ENCODE data around the gene C17orf78. TPM values are rescaled to one million over a fixed set of nuclear protein-coding genes. Genes with fewer than 3 reads are reported as not detected.
A peak's percentile ranks its signal among the peaks of the same experiment; 100 is the strongest.

Gene C17orf78
- total RNA-seq, 1 experiment from 2014 or later: not detected

- H2AFZ ChIP-seq (ENCODE audit: low read depth, low read length, poor library complexity, severe bottlenecking): no peak overlapping the region
- H4K20me1 ChIP-seq (ENCODE audit: insufficient read depth): no peaks in the 10 kb centered on the region
- no peak overlapping the region for H3K27ac ChIP-seq (ENCODE audit: low read depth, low read length)
- H3K27me3 ChIP-seq (ENCODE audit: insufficient read depth, low read length): no peaks in the 10 kb centered on the region
- ATAC-seq (no peak), DNase-seq (ENCODE audit: low read depth, low spot score) (no peak)
- ChIA-PET POLR2A (no interaction called here), RAD21 (ENCODE audit: low non-redundant PET in 1 of 2, low total read pairs in 2 of 2, uncharacterized antibody in 2 of 2, unreplicated experiment in 2 of 2) (no interaction called here), CTCF (no interaction called here)
- intact Hi-C loops (cut with micrococcal nuclease): no loop called here
- BruUV-seq (replicated peaks): no TSS peak
- peaks cover 0 to 12% of the 10 kb centered on the region in 2 experiments; a peak in 2 of 4 replicates for H3K4me1 ChIP-seq (ENCODE audit: control insufficient read depth in 1 of 2, insufficient read depth in 2 of 2, low read length in 2 of 2)
- no peaks in the 10 kb centered on the region for H3K9me2 ChIP-seq (ENCODE audit: insufficient read depth)
- no peaks in the 10 kb centered on the region for H3K79me2 ChIP-seq (ENCODE audit: insufficient read depth, low read length)
- no peak overlapping the region for H3K4me2 ChIP-seq (ENCODE audit: low read length)
- H3K36me3 ChIP-seq (ENCODE audit: control insufficient read depth in 1 of 2, insufficient read depth in 2 of 2, low read length in 2 of 2): no peaks in the 10 kb centered on the region
- H3K9me3 ChIP-seq (ENCODE audit: control insufficient read depth in 1 of 2, insufficient read depth in 1 of 2, low read depth in 1 of 2, low read length in 2 of 2): no peaks in the 10 kb centered on the region
- no peak for TF ChIP-seq JUND (IDR thresholded peaks at IDR 0.05)
- TF ChIP-seq YY1 (IDR thresholded peaks at IDR 0.05; ENCODE audit: extremely low read depth, insufficient replicate concordance, low read depth, low read length): no peak
- no peak for TF ChIP-seq ATF3 (IDR thresholded peaks at IDR 0.05)
- no peak for TF ChIP-seq MAX (IDR thresholded peaks at IDR 0.05)
- TF ChIP-seq EGR1 (IDR thresholded peaks at IDR 0.05; ENCODE audit: low read depth): no peak
- no peak for TF ChIP-seq ZFX (IDR thresholded peaks at IDR 0.05)
- TF ChIP-seq FOSL1 (IDR thresholded peaks at IDR 0.05; ENCODE audit: low read depth): no peak
- TF ChIP-seq CEBPB (IDR thresholded peaks at IDR 0.05; ENCODE audit: low read depth): no peak
- no peak for TF ChIP-seq POLR2AphosphoS5 (IDR thresholded peaks at IDR 0.05; ENCODE audit: low read depth, low read length)
- no peak for TF ChIP-seq EZH2phosphoT487 (IDR thresholded peaks at IDR 0.05; ENCODE audit: borderline replicate concordance)
- no peak overlapping the region for H3K9ac ChIP-seq (ENCODE audit: low read length)
- no peak overlapping the region for H3K4me3 ChIP-seq (replicated peaks in 1 of 2; ENCODE audit: low read depth in 1 of 2, low read length in 2 of 2)
Observed at GRCh38 chr17:37393352-37393751, 17.6 kb downstream of the C17orf78 start.

GRCh38 chr17:37399265-37399803 is 23.5 kb downstream of the C17orf78 start:
- Histone ChIP-seq H3K4me1 (ENCODE audit: control insufficient read depth in 1 of 2, insufficient read depth in 2 of 2, low read length in 2 of 2) (peaks cover 6 to 18% of the 10 kb centered on the region in 2 experiments), H3K9me3 (ENCODE audit: control insufficient read depth in 1 of 2, insufficient read depth in 1 of 2, low read depth in 1 of 2, low read length in 2 of 2) (no peaks in the 10 kb centered on the region), H4K20me1 (ENCODE audit: insufficient read depth) (no peaks in the 10 kb centered on the region), H3K9ac (ENCODE audit: low read length) (no peak overlapping the region), H3K27ac (ENCODE audit: low read depth, low read length) (no peak overlapping the region), H3K27me3 (ENCODE audit: insufficient read depth, low read length) (no peaks in the 10 kb centered on the region), H2AFZ (ENCODE audit: low read depth, low read length, poor library complexity, severe bottlenecking) (no peak overlapping the region), H3K4me3 (replicated peaks in 1 of 2; ENCODE audit: low read depth in 1 of 2, low read length in 2 of 2) (no peak overlapping the region), H3K9me2 (ENCODE audit: insufficient read depth) (no peaks in the 10 kb centered on the region), H3K79me2 (ENCODE audit: insufficient read depth, low read length) (no peaks in the 10 kb centered on the region), H3K36me3 (ENCODE audit: control insufficient read depth in 1 of 2, insufficient read depth in 2 of 2, low read length in 2 of 2) (no peaks in the 10 kb centered on the region), H3K4me2 (ENCODE audit: low read length) (peak overlapping the region; percentile 13; the same call in 1 of the 2 replicates)
- BruUV-seq (replicated peaks): no TSS peak
- CTCF ChIA-PET: interaction anchor here (2.6 kb wide), 1 partner anchor 26 kb away, joined by 19 read pairs; no protein-coding TSS in a partner anchor
- intact Hi-C loops (cut with micrococcal nuclease): loop anchor here (5.0 kb wide), 2 partner anchors 42 to 772 kb away; no protein-coding TSS in a partner anchor
- RAD21 ChIA-PET (ENCODE audit: low non-redundant PET in 1 of 2, low total read pairs in 2 of 2, uncharacterized antibody in 2 of 2, unreplicated experiment in 2 of 2): no interaction called here
- TF ChIP-seq JUND (IDR thresholded peaks at IDR 0.05) (peak; percentile 36; the same call in 1 of the 2 replicates), RAD21 (IDR thresholded peaks at IDR 0.05; ENCODE audit: low read depth) (no peak), EZH2 (IDR thresholded peaks at IDR 0.05) (no peak), FOSL1 (IDR thresholded peaks at IDR 0.05; ENCODE audit: low read depth) (peak; percentile 23; the same call in 1 of the 2 replicates), TCF7L2 (IDR thresholded peaks at IDR 0.05; ENCODE audit: borderline replicate concordance, extremely low read depth, insufficient read depth, insufficient read length) (no peak)
- DNase-seq (ENCODE audit: low read depth, low spot score) (no peak), ATAC-seq (0 out of 2 replicates have a peak, but pooled peaks have one; percentile 35)
- POLR2A ChIA-PET: no interaction called here

All from HCT116 (cell line).